HG02610 (cell line): ENCODE measurements around the gene SPATA9.

Experiments used
- ATAC-seq: cut with Tn5 transposase; IDR thresholded peaks from one replicate; pipeline ENCODE4 v1.9.1; 2021; ENCODE audit warnings: mild to moderate bottlenecking, moderate library complexity; ENCODE audit not compliant: unreplicated experiment

The SPATA9 gene, protein sequence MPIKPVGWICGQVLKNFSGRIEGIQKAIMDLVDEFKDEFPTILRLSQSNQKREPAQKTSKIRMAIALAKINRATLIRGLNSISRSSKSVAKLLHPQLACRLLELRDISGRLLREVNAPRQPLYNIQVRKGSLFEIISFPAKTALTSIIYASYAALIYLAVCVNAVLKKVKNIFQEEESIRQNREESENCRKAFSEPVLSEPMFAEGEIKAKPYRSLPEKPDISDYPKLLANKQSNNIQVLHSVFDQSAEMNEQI

DNA sequence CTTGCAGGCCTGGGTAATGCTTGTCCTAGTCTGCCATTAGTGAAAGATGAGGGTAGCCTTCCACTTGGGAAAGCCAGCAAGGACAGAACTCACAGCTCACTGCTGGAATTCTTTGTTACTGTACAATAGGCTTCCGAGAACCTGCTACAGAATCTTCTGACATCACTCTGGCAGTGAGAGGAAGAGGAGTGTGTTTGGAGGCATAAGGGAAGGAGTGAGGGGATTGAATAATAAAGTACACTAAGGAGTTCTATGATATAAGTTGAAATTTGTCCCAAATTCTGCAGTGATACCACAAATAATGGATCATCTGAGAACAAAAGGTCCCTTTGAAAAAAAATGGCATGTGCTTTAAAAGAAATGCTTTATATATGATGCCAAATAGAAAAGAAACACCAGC is at the start of gene SPATA9:
TSS of gene SPATA9 (minus strand) at position 101 of the 400 bp plus-strand sequence. CDS start 137 bp downstream, outside the sequence.
- no peak for ATAC-seq

DNA sequence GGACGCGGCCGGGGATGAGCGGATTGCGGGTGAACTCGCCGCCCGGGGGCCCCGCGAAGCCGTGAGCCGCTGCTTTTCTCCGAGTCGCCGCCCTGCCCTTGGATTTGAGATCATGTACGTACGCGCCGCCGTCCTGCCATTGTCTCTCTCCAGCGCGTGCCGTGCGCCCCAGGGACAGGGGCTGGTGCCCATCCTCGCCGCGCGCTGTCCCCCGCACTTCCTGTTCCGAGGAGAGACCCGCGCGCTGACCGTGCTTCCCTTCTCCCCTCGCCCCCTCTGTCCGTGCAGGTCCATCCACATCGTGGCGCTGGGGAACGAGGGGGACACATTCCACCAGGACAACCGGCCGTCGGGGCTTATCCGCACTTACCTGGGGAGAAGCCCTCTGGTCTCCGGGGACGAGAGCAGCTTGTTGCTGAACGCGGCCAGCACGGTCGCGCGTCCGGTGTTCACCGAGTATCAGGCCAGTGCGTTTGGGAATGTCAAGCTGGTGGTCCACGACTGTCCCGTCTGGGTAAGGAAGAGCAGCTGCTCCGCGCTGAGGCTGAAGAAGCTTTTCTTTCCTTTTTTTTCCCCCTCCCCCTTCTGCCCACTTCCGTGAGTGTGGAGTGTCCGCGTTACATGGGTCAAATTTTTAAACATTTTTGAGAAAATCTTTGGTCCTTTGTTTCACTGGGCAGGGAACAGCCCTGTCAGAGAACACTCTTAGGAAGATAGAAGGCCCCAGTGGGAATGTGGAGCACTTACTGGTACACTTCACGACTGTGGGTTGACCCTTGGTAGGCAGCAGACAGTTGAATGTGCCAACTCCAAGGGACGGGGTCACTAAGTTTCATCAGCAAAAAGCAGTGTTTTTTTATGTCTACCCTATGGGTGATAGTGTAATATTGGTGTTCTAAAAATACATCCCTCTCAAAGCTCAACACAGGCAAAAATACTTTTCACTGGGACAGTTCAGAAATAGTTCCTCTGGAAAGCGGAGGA is 49.1 kb upstream of the SPATA9 start:
- peak; percentile 22 for ATAC-seq

DNA sequence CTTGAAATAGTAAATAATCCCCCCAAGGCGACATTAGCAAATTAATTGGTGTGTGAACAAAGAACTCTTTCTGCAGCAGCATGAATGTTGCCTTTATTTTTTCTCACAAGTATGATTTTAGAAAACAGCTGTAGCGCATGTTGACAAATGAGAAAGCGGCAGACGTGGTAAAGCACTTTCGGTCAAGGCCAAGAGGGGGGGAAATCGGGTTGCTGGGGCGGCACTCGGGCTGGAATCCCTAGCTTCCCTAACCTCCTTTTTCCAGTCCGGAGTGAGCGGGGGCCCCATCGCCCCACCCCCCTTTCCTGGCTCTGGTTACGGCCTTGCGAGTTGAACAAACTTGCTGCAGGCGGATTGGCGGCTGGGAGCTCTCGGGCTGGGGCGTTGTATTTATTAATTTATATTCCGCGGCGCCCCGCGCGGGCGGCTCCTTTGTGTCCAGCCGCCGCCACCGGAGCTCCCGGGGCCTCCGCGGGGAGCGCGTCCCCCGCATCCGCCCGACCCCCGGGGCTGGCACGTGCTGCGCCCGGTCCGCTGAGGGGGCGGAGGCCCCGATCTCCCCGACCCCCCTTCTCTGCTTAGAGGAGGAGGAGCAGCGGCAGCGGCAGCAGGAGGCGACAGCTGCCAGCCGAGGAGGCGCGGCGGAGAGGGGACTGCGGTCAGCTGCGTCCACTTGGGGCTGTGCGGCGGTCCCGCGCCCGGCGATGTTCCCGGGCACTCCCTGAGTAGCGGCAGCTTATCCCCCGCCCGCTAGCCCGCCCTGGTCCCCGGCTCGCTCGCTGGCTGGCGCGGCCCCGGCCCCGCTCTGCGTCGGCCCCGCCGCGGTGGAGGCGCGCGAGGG is 48.2 kb upstream of the SPATA9 start, which contains the start of gene RHOBTB3:
TSS of gene RHOBTB3 (plus strand) at position 607 of the 841 bp plus-strand sequence. CDS start 347 bp downstream, outside the sequence.
- peak; percentile 30 for ATAC-seq

DNA sequence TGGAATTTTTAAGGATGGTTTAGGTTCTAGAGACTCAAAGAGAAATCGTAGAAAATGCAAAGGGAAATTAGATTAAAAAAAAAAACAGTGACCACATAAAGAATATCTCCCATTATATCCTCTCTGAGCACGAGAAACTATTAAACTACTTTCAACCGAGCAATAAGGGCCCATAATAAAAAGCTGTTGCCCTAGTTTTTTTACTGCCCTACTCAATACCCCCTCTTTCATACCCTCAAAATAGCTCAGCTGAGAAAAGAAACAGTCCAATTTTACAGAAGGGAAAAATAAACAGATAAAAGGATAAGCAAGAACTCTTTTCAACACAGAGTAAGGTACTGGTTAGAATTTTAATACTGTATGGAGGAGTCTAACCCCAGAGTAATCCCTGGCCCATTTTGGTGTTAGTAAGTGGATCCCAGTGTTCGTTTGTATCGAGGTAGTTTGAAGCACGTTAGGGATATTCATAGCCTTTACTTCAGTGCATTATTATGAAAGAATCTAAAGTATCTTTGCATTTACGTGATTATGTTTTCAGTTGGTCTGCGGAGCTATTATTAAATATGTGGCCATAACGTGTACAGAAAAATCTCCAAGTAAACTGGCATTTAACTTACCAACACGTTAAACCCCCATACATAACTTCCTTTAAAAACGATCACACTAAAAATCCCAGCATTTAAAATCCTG is 47.4 kb upstream of the SPATA9 start:
- no peak for ATAC-seq

DNA sequence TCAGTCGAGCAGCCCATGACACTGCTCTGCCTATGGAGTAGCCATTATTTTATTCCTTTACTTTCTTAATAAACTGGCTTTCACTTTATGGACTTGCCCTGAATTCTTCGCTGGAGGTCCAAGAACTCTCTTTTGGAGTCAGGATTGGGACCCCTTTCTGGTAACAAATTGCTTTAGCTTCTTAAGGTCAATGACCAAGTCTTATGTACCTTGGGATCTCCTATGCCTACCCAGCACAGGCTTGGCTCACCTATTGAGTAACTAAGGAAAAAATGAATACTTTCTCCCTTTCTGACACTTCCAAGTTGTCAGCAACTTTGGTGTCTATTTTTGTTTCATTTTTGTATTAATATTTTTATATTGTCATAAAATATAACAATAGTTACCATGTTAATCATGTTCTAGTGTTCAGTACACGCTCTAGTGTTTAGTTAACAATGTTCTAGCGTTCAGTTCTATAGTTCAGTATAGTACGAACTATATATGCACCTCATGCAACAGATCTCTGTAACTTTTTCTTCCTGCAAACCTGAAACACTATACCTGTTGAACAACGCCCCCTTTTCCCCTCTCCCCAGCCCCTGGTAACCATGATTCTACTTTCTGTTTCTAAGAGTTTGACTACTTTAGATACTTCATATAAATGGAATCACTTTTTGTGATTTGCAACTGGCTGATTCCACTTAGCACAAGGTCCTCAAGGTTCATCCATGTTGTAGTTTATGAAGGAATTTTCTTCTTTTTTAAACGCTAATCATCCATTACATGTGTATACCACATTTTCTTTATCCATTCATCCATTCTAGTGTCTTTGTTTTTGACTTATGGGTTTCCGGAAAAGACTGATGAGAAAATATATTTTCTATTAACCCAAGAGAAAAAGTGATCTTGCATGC is 46.6 kb upstream of the SPATA9 start:
- no peak for ATAC-seq

DNA sequence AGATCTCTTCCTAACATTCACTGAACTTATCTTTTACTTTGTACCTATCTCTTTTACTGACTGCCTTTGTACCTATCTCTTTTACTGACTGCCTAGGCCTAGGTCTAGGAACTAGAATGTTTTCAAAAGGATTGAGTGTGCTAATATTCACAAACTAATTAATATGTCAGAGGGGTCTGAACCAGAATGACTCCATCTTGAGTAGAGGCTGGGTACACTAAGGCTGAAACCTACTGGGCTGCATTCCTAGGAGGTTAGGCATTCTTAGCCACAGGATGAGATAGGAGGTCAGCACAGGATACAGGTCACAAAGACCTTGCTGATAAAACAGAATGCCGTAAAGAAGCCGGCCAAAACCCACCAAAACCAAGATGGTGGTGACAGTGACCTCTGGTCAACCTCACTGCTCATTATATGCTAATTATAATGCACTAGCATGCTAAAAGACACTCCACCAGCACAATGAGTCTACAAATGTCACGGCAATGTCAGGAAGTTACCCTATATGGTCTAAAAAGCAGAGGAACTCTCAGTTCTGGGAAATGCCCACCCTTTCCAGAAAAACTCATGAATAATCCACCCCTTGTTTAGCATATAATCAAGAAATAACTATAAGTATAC is 45.8 kb upstream of the SPATA9 start:
- no peak for ATAC-seq

DNA sequence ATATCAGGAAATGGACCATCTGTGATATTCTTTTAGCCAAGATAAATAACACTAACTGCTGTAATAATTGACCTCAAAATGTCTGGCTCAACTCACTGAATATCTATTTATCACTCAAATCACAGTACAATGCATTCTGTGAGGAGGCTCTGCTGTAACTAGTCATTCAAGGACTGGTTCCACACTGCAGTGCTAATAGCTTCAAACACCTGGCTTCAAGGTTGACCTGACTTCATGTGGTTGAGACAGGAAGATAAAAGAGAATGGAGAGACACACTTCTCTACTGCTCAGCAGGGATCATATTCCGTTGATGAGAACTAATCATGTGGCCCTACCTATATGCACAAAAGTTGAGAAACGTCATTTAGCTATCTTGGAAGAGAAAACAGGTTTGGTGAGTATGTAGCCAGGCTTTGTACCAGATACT is 45.0 kb upstream of the SPATA9 start:
- peak; percentile 63 for ATAC-seq

DNA sequence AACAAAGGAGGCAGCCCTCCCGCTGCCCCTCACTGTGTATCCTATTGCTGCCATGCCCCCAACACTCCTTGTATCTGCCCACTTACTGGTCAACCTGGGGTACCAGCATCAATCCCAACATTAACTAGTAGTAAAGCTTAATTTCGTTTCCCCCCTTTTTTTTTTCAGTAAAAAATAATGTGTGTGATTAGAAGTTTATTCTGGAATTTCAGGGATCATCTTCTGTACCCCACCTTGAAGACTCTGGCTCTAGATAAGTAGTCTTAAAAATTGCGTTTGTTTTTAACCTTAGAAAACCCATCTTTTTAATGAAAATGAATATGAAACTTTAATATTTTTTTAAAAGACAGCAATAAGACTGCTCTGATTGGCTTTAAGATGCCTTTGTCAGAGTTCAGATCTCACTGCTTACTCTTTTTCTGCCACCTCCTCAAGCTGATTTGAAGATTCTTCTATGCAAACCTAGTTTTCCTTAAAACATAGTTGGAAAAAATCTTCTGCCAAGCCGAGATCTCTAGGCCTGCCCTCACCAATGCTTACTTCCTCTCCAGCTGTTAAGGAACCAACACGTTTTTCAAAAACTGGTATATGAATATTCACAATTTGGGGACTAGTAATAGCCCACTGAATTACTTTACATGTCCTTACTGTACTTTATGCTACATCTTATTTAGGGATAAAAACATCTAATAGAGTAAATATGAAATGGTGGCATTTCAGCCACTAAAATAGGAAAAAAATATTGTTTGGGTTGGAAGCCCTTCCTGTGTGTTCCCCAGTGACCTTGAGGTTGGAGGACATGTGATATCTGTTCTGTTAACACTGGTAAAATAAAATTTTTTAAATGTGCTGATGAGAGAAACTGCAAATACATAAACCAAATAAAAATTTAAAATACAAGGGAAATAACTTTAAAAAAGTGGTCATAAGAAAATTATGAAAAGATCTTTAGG is 44.3 kb upstream of the SPATA9 start:
- ATAC-seq: no peak

DNA sequence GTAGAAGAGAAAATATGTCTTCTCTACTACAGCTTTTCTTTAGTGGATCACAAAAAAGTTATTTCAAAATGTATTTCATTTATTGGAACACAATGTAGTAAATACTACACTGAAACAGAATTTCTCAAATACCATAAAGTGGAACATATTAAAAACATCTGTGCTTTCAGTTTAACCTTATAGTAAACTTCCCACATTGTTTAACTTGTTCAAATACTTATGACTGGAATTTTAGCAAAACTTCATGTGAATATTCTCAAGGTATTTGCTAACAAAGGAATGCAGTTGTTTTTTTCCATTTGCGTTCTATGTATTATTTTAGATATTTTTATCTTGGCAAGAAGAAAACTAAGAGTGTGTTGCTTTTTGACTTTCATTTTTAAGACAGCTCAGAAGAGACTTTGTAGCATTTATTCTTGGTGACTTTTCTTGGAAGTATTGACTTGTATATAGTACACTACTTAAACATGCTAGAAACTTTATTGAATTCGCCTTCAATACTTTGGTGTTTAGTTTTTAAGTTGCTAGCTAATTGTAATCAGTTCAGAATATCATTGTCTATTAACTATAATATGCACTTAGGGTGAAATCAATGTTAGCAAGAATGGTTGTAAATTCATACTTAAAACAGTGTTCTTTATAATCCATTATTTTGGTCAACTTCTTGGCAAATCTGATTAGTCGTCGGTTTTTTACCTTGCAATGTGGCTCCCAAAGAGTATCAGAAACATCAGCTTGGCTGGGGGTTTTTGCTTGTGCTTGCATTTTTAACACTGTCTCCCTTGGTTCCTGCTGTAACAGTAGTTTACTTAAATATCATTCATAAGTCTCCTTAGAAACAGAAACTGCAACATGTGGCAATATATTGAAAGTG is 43.4 kb upstream of the SPATA9 start:
- peak; percentile 25 for ATAC-seq

DNA sequence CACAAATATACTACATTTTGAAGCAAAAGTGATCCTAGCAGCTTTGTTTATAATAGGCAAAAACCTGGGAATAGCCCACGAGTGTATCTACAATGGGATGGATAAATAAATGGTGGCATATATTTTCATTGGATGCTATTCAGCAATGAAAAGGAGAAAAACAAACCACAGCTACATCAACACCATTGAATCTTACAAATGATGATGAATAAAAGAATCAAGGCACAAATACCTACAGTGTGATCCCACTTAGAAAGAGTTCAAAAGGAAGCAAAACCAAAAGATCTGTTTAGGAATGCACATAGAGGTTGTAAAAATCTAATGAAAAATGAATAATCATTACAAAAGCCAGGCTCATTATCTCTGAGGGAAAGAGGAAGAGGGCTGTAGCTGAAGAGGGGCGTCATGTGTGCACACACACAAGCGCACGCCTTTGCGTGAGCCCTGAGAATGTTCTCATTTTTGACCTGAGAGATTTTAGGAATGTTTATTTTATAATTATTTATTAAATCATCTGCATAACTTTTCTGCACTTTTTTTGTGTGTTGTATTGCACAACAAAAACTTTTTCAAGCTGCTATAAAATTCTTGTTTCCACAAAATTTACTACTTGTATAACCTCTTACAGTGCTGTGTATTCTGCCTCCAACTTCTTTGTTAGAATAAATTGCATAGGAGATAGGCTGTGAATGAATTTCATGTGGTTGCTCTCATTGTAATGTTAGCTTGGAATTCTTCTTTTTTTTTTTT is 42.5 kb upstream of the SPATA9 start:
- ATAC-seq: no peak

DNA sequence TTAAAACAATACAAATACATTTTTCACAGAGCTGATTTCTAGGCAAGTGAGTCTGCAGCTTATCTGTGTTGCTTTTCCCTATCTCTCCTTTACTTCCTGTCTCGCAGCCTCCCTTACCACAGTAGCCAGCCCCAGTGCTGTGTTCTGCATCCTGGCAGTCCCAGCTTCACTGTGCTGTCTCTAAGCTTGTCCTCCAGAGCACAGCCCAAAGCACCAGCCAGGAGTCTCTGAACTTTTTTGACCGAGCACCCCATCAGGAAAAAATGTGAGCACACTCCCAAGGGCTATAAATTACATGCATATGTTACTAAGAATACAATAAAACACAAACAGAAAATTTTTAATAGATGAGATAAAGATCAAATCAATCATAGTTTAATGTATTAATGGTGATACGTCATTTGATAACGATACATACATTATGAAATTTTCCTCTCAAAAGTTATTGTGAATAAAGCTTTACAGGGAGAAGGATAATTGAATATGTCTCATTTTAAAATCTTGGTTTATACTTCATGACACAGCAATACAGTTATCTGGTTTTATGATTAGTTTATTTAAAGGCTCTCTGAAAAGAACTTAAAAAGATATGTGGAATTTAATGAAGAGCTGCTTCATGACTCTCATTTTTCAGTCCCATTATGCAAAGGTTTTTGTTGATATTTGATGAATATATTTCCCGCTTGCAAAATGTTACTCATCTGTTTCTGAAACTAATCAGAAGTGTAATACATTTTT is 41.0 kb upstream of the SPATA9 start:
- ATAC-seq: no peak

DNA sequence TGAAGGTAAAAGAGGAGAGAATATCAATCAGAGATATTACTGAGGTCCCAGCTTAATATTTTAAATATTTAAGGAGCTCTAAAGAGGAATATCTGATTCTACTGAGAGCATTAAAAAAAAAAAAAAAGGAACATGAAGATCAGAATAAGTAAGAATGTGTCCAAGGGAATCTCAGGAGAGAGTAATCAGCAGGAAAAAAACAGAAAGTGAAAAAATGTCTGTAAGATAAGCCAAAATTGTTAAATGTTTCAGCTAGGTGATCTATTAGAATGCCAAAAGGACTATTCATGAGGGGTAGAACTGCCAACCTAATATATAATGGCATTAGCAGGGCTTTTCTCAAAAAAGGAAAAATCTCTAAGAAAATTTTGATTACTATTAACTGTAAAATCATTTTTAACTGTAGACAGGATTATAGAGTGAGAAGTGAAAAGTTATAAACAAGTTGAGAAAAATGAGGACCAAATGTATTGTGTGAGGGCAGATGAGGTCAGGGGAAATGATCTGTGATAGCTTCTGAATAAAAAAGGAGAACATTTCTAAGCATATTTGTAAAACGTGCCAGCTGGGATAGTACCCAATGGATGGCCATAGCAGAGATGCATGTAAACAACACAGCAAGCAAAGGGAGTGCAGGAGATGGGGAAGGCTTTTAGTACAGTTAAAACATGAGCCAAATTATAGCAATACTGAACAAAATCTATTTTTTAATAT is 38.9 kb upstream of the SPATA9 start:
- no peak for ATAC-seq

DNA sequence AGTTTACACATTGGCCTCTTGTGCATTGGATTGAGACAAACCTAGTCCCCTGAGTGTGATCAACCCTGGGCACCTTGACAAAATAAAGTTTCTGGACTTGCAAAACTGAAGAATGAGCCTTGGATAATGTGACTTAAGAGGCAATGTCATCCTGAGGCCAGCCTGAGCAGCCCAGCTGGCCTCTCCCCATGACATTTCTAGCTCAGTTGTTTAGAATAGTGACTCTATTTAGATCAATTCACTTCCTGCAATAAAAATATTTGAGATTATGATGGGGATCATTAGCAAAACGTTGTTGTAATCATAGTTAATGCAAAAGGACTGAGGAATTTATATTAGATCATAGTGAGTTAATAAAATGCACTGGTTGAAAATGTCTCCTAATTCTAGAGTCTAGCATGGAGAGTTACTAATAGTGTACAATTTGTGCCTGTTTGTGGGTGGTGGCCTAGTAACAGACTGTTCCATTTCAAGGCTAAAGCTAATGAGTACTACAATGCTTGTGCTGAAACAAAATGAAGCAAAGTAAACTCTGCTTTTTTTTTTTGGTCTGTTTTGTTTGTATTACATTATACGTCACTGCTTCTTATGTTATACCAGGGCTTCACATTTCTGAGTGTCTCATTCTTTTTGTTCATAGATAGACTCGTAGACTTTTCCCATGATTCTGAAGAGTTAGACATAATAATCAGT is 37.4 kb upstream of the SPATA9 start:
- ATAC-seq: no peak

DNA sequence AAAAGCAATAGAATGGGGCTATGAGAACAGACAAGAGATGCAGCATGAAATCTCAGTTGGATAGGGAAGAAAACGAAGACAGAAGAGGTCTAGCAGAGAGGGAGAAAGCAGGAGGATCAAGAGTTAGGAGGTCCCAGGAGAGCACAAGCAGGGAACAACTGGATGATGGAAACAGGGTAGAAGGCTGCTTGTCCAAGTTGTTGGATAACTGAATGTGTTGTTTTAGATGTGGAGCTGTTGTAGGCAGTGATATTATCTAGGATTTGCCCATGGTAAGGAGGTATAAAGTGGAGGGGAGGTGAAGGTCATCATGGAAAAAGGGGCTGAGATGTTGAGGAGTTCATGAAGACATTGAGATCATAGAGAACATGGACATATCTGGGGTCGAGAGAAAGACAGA is 35.9 kb upstream of the SPATA9 start:
- no peak for ATAC-seq
